Uterus (tissue), 2 donors: ENCODE data around the gene MAIP1.

Experiments
- CTCF ChIP-seq, 4 experiments: fragments of 200-600 bp in 2 of 4; fragments of 450-650 bp in 2 of 4; sonication (generic) in 2 of 4; IDR thresholded peaks; one replicate each; pipeline ENCODE4 v1.5.1; 2016 to 2019; ENCODE audit warnings: antibody characterized with exemption in 4 of 4, mild to moderate bottlenecking in 2 of 4, moderate library complexity in 1 of 4
- POLR2A ChIP-seq, 2 donors: fragments of 450-650 bp; IDR thresholded peaks; one replicate each; pipeline ENCODE4 v1.6.1; 2016; ENCODE audit warnings: antibody characterized with exemption in 2 of 2, mild to moderate bottlenecking in 1 of 2, moderate library complexity in 1 of 2

- TF ChIP-seq CTCF (IDR thresholded peaks at IDR 0.05) (no peak), POLR2A (IDR thresholded peaks at IDR 0.05) (no peak)
Observed at GRCh38 chr2:199979398-199979797, 24.0 kb downstream of the MAIP1 start.
